Sigmoid colon (tissue), 7 donors: ENCODE measurements around the gene ASPN. TPM values are rescaled to one million over a fixed set of nuclear protein-coding genes. Genes with fewer than 3 reads are reported as not detected.

Source experiments
- DNase-seq: peaks from one replicate; pipeline ENCODE4 v3.0.0-alpha.2; 2019
- H3K27ac ChIP-seq, 4 donors: fragments of 200-600 bp; sonication (generic); one replicate each; pipeline ENCODE4 v1.5.1; 2016 to 2019; ENCODE audit warnings: mild to moderate bottlenecking in 1 of 4
- H3K27me3 ChIP-seq, 3 donors: fragments of 200-600 bp; sonication (generic); one replicate each; pipeline ENCODE4 v1.5.1; 2019; ENCODE audit warnings: mild to moderate bottlenecking in 1 of 3
- H3K36me3 ChIP-seq, 4 donors: fragments of 200-600 bp; sonication (generic); one replicate each; pipeline ENCODE4 v1.5.1; 2016 to 2019
- H3K4me1 ChIP-seq, 4 donors: fragments of 200-600 bp; sonication (generic); one replicate each; pipeline ENCODE4 v1.5.1; 2017 to 2019
- H3K4me3 ChIP-seq, 4 donors: fragments of 200-600 bp; sonication (generic); one replicate each; pipeline ENCODE4 v1.5.1; 2017 to 2019; ENCODE audit warnings: mild to moderate bottlenecking in 2 of 4, moderate library complexity in 1 of 4
- H3K9me3 ChIP-seq, 4 donors: fragments of 200-600 bp in 3 of 4; sonication (generic) in 3 of 4; one replicate each; pipeline versions ENCODE4 v1.5.1 to v1.6.1; 2013 to 2019
- EP300 ChIP-seq, 4 donors: sonication (generic); formaldehyde crosslinking; IDR thresholded peaks; one replicate each; pipeline ENCODE4 v1.6.1; 2017; ENCODE audit warnings: antibody characterized with exemption in 4 of 4
- POLR2A ChIP-seq, 2 donors: fragments of 450-650 bp; IDR thresholded peaks; one replicate each; pipeline ENCODE4 v1.6.1; 2016; ENCODE audit warnings: antibody characterized with exemption in 2 of 2, mild to moderate bottlenecking in 2 of 2, moderate library complexity in 2 of 2
- POLR2AphosphoS5 ChIP-seq, 4 donors: sonication (generic); formaldehyde crosslinking; IDR thresholded peaks; one replicate each; pipeline ENCODE4 v1.6.1; 2017; ENCODE audit warnings: antibody characterized with exemption in 4 of 4
- WGBS, 2 donors: extraction: QIAGEN DNeasy Blood & Tissue Kit; methylation state at CpG; one replicate each; pipeline ENCODE4 v1.1.7; 2013; 5-methylcytosine and 5-hydroxymethylcytosine counted together
- intact Hi-C: fragments of 100-400 bp; cut with DNase I; formaldehyde crosslinking; loops from one replicate; pipeline ENCODE4 v1.15.1; 2023
- polyA plus RNA-seq, 3 donors: library from polyadenylated mRNA; stranded (reverse); fragments of 200-250 nt; gene quantifications; one replicate each; pipeline ENCODE4 v1.2.3, GENCODE V29; 2013
- total RNA-seq, 4 donors: library from RNA; depleted of rRNA; stranded (reverse); fragments of >200 nt; gene quantifications; one replicate each; pipeline ENCODE4 v1.1.0, GENCODE V29; 2016
- TF ChIP-seq, protein P1 (sequence below), 4 experiments: fragments of 450-650 bp in 3 of 4; fragments of 200-600 bp in 1 of 4; IDR thresholded peaks; one replicate each; pipeline ENCODE4 v1.5.1; 2016 to 2019; ENCODE audit warnings: antibody characterized with exemption in 4 of 4, mild to moderate bottlenecking in 3 of 4, moderate library complexity in 2 of 4
- donor health status: healthy with polysubstance abuse.
- donor health status: Bipolar disorder and iron deficiency.
- donor health status: healthy.

The ASPN gene
- total and polyA plus RNA-seq, 7 donors: 1.5 to 96.9 (median 9.4) TPM

DNA sequence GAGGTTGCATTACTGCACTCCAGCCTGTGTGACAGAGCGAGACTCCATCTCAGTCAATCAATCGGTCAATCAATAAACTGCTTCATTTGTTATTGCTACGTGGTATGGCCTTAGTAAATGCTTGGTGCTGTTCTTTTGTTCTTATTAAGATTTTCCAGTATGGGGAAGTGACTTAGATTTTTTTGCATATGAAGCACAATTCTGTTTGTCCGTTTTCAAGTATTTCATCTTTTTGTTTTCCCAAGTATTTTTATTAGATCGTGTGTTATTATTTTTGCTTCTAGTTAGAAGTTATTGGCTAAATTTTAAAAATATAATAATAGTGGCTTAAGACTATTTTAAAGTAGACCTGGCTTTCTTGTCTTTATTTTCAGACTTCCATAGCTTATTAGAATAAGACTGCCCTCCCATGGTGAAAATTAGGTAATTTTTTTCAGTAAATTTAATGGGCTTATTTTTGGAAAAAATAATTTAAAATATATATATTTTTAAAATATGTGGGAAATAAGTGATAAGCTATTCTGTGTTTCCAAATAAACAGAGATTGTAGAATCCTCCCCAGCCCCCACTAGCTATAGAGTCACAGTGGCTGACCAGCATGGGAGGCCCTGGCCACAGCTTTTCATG is 43.3 kb downstream of the ASPN start:
- Histone ChIP-seq H3K27ac (no peak overlapping the region), H3K9me3 (no peaks in the 10 kb centered on the region), H3K4me1 (peaks cover 0 to 6% (median 2%) of the 10 kb centered on the region in 4 donors), H3K36me3 (no peaks in the 10 kb centered on the region), H3K27me3 (no peaks in the 10 kb centered on the region), H3K4me3 (no peak overlapping the region)
- TF ChIP-seq EP300 (IDR thresholded peaks at IDR 0.05): no peak
- TF ChIP-seq, protein P1, sequence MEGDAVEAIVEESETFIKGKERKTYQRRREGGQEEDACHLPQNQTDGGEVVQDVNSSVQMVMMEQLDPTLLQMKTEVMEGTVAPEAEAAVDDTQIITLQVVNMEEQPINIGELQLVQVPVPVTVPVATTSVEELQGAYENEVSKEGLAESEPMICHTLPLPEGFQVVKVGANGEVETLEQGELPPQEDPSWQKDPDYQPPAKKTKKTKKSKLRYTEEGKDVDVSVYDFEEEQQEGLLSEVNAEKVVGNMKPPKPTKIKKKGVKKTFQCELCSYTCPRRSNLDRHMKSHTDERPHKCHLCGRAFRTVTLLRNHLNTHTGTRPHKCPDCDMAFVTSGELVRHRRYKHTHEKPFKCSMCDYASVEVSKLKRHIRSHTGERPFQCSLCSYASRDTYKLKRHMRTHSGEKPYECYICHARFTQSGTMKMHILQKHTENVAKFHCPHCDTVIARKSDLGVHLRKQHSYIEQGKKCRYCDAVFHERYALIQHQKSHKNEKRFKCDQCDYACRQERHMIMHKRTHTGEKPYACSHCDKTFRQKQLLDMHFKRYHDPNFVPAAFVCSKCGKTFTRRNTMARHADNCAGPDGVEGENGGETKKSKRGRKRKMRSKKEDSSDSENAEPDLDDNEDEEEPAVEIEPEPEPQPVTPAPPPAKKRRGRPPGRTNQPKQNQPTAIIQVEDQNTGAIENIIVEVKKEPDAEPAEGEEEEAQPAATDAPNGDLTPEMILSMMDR (IDR thresholded peaks at IDR 0.05): peak; percentile 7 to 48 (median 22)
- DNase-seq: no peak
- 86 to 89% methylated on average over 5 of the region's 5 CpGs for WGBS, 2 donors
- intact Hi-C loops: loop anchor here (1.0 to 10.0 kb wide), 2 partner anchors 97 to 294 kb away; no protein-coding TSS in a partner anchor

DNA sequence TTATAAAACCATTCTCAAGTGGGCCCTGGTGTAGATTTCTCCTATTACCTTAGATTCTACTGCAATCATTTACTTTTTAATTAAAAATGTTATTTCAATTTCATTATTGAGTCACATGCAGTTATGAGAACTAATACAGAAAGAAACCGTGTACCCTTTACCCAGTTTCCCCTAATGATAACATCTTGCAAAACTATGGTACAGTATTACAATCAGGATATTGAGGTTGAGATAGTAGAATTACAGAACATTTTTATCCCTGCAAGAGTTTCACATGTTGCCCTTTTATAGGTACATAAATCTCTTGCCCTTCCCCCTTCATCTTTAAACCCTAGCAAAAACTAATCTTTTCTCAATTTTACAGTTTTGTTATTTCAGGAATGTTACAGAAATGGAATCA is 47.0 kb downstream of the ASPN start:
- 81 to 88% methylated on average over 1 of the region's 1 CpG for WGBS, 2 donors
- Histone ChIP-seq H3K27me3 (no peaks in the 10 kb centered on the region), H3K9me3 (no peaks in the 10 kb centered on the region), H3K27ac (no peak overlapping the region), H3K36me3 (no peaks in the 10 kb centered on the region), H3K4me1 (peaks cover 0 to 6% (median 2%) of the 10 kb centered on the region in 4 donors), H3K4me3 (no peak overlapping the region)
- intact Hi-C loops: loop anchor here (10.0 kb wide), 1 partner anchor 290 kb away; no protein-coding TSS in a partner anchor
- TF ChIP-seq POLR2AphosphoS5 (IDR thresholded peaks at IDR 0.05) (no peak), POLR2A (IDR thresholded peaks at IDR 0.05) (no peak), EP300 (IDR thresholded peaks at IDR 0.05) (no peak)
- TF ChIP-seq, protein P1 (IDR thresholded peaks at IDR 0.05): no peak
- no peak for DNase-seq

DNA sequence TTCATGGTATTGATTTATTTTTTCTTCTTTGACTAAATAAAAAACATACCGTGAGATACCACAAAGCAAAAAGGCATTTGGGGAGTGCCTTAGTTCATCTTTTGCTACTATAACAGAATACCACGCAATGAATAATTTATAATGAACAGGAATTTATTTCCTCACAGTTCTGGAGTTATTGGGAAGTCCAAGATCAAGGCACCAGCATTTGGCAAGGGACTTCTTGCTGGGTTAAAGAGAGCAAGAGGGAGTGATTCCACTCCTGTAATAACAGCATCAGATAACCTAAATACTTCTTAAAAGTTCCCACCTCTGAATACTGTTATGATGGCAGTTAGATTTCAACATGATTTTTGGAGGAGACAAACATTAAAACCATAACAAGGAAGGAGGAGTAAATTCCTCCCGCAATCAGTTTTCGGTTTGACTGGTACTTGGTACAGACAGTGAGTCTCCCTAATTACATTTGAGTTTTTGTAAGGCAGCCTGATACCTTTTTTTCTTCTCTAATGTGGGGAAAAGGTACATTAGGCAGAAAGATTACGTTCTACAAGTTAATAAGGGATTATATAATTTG is 49.2 kb downstream of the ASPN start:
- DNase-seq: no peak
- Histone ChIP-seq H3K4me3 (no peak overlapping the region), H3K4me1 (no peaks in the 10 kb centered on the region), H3K27me3 (no peaks in the 10 kb centered on the region), H3K36me3 (no peaks in the 10 kb centered on the region), H3K9me3 (no peaks in the 10 kb centered on the region), H3K27ac (peak overlapping the region in 1 of 4 donors; percentile 21)
- intact Hi-C loops: loop anchor here (10.0 kb wide), 1 partner anchor 288 kb away; no protein-coding TSS in a partner anchor
- WGBS, 2 donors: 92 to 96% methylated on average over 5 of the region's 5 CpGs
- TF ChIP-seq, protein P1 (IDR thresholded peaks at IDR 0.05): no peak
- no peak for TF ChIP-seq EP300 (IDR thresholded peaks at IDR 0.05)
- TF ChIP-seq POLR2AphosphoS5 (IDR thresholded peaks at IDR 0.05): no peak
- TF ChIP-seq POLR2A (IDR thresholded peaks at IDR 0.05): no peak

DNA sequence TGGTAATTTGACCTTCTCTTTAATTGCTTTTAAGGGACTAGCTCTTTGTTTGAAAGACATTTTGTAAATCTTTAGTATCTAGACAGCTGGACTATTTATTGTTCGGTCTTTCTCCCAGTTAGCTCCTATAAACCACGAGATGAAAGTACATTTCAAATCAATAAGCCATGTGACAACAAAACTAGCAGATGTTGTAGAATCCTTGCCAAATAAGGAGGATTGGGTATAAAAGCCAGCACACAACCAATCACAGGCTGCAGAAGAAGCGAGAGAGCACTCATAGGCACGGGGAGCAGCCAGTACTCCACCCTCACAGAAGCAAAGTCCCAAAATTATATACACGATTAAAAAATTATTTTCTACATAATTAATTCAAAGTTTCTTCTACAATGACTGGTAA is 50.0 kb downstream of the ASPN start:
- WGBS, 2 donors: 77% methylated on average over 5 of the region's 5 CpGs
- intact Hi-C loops: loop anchor here (10.0 kb wide), 1 partner anchor 288 kb away; no protein-coding TSS in a partner anchor
- DNase-seq: no peak
- TF ChIP-seq, protein P1 (IDR thresholded peaks at IDR 0.05): no peak
- TF ChIP-seq POLR2AphosphoS5 (IDR thresholded peaks at IDR 0.05): no peak
- TF ChIP-seq POLR2A (IDR thresholded peaks at IDR 0.05): no peak
- TF ChIP-seq EP300 (IDR thresholded peaks at IDR 0.05): no peak
- no peaks in the 10 kb centered on the region for H3K4me1 ChIP-seq
- no peak overlapping the region for H3K4me3 ChIP-seq
- H3K27ac ChIP-seq: no peak overlapping the region
- H3K27me3 ChIP-seq: no peaks in the 10 kb centered on the region
- no peaks in the 10 kb centered on the region for H3K9me3 ChIP-seq
- H3K36me3 ChIP-seq: no peaks in the 10 kb centered on the region
